ENCODE data around the gene PDE12.

The PDE12 gene

DNA sequence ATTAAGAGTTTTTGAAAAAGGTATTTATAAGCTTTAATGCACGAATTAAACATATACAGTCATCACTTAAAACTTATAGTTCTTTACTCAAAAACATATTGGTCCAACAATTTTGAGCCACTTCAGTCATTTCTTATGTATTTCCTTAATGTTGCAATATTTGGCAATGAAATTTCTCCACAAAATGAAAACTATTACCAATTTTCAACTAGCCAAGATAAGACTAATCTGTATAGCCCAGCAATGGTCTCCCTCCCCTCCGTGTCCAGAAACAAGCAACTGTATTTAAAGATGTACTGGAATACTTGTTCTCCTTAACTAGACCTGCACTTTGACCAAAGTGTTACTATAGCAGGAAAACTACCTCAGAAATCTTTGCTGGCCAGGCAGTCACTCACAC is 31.8 kb downstream of the PDE12 start:
- WGBS (ENCODE audit: extremely low coverage, insufficient coverage, insufficient read length) = no CpG with 5 or more reads among the region's 2 CpGs
- no peak overlapping the region for H3K9ac ChIP-seq (ENCODE audit: low read length)
- peaks cover 18% of the 10 kb centered on the region for H3K79me2 ChIP-seq (ENCODE audit: control insufficient read depth, insufficient read depth, low read length, poor library complexity)
- H3K79me1 ChIP-seq (ENCODE audit: low read length) = no peaks in the 10 kb centered on the region
- DNase-seq = no peak
- H2BK120ac ChIP-seq (ENCODE audit: insufficient read depth, low read length, poor library complexity) = no peak overlapping the region
- H3K27ac ChIP-seq (ENCODE audit: low read depth, low read length) = no peak overlapping the region
- no peak overlapping the region for H3K4me3 ChIP-seq (ENCODE audit: low read depth, low read length)
- no peak overlapping the region for H2BK12ac ChIP-seq (ENCODE audit: low read length)
- H3K4me2 ChIP-seq (ENCODE audit: low read length) = no peak overlapping the region
- no peak overlapping the region for H2BK5ac ChIP-seq (ENCODE audit: low read depth, low read length, poor library complexity)
- no peak overlapping the region for H3K18ac ChIP-seq (ENCODE audit: low read length)
- H3K27me3 ChIP-seq (ENCODE audit: insufficient read depth, low read length) = no peaks in the 10 kb centered on the region
- H3K4me1 ChIP-seq (ENCODE audit: control insufficient read depth in 1 of 2, insufficient read depth in 2 of 2, low read length in 2 of 2) = peaks cover 0 to 5% of the 10 kb centered on the region in 2 experiments
- no peak overlapping the region for H3K23ac ChIP-seq (ENCODE audit: low read length)
- H2AFZ ChIP-seq (ENCODE audit: insufficient read depth, low read length, poor library complexity) = no peak overlapping the region
- peak overlapping the region; percentile 88 for H3K4ac ChIP-seq (ENCODE audit: low read depth, low read length)
- no peak overlapping the region for H4K91ac ChIP-seq (ENCODE audit: low read depth, low read length)
- H4K8ac ChIP-seq (ENCODE audit: low read depth, low read length) = no peak overlapping the region
- no peaks in the 10 kb centered on the region for H3K9me3 ChIP-seq (ENCODE audit: insufficient read depth, low read depth, low read length)
- H3K36me3 ChIP-seq (ENCODE audit: control insufficient read depth in 1 of 2, insufficient read depth in 2 of 2, low read length in 2 of 2) = peaks cover 15% of the 10 kb centered on the region in 2 experiments
- no peak overlapping the region for H2AK5ac ChIP-seq (ENCODE audit: low read length)
- no peak overlapping the region for H3K14ac ChIP-seq (ENCODE audit: low read length)
- no peak overlapping the region for H4K12ac ChIP-seq (ENCODE audit: low read depth, low read length)

DNA sequence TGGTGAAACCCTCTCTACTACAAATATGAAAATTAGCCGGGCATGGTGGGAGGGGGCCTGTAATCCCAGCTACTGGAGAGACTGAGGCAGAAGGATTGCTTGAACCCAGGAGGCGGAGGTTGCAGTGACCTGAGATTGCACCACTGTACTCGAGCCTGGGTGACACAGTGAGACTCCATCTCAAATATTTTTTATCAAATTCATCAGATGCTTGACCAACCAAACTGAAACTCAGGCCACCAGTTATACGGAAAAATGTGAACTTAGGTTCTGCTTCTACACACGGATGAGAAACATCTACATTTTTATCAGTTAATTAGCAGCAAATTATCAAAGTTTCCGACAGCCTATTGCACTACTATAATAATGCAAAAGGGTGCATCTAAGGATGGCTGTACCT is 36.2 kb downstream of the PDE12 start:
- no peaks in the 10 kb centered on the region for H3K9me3 ChIP-seq (ENCODE audit: insufficient read depth, low read depth, low read length)
- peak overlapping the region; percentile 30 for H3K4me2 ChIP-seq (ENCODE audit: low read length)
- H2AFZ ChIP-seq (ENCODE audit: insufficient read depth, low read length, poor library complexity) = no peak overlapping the region
- H3K14ac ChIP-seq (ENCODE audit: low read length) = no peak overlapping the region
- no peak overlapping the region for H2AK5ac ChIP-seq (ENCODE audit: low read length)
- peaks cover 8% of the 10 kb centered on the region in 2 experiments for H3K36me3 ChIP-seq (ENCODE audit: control insufficient read depth in 1 of 2, insufficient read depth in 2 of 2, low read length in 2 of 2)
- no peak overlapping the region for H2BK120ac ChIP-seq (ENCODE audit: insufficient read depth, low read length, poor library complexity)
- H3K79me2 ChIP-seq (ENCODE audit: control insufficient read depth, insufficient read depth, low read length, poor library complexity) = peaks cover 29% of the 10 kb centered on the region
- H3K27me3 ChIP-seq (ENCODE audit: insufficient read depth, low read length) = no peaks in the 10 kb centered on the region
- H3K23ac ChIP-seq (ENCODE audit: low read length) = no peak overlapping the region
- H3K4me1 ChIP-seq (ENCODE audit: control insufficient read depth in 1 of 2, insufficient read depth in 2 of 2, low read length in 2 of 2) = peaks cover 0 to 7% of the 10 kb centered on the region in 2 experiments
- peak; percentile 60 to 87 for DNase-seq
- H4K91ac ChIP-seq (ENCODE audit: low read depth, low read length) = no peak overlapping the region
- H3K79me1 ChIP-seq (ENCODE audit: low read length) = peaks cover 7% of the 10 kb centered on the region
- H3K27ac ChIP-seq (ENCODE audit: low read depth, low read length) = no peak overlapping the region
- H4K8ac ChIP-seq (ENCODE audit: low read depth, low read length) = no peak overlapping the region
- H3K4ac ChIP-seq (ENCODE audit: low read depth, low read length) = peak overlapping the region; percentile 96
- H3K9ac ChIP-seq (ENCODE audit: low read length) = no peak overlapping the region
- H3K4me3 ChIP-seq (ENCODE audit: low read depth, low read length) = no peak overlapping the region
- WGBS (ENCODE audit: extremely low coverage, insufficient coverage, insufficient read length) = no CpG with 5 or more reads among the region's 6 CpGs
- H4K12ac ChIP-seq (ENCODE audit: low read depth, low read length) = no peak overlapping the region
- H3K18ac ChIP-seq (ENCODE audit: low read length) = no peak overlapping the region
- no peak overlapping the region for H2BK5ac ChIP-seq (ENCODE audit: low read depth, low read length, poor library complexity)
- H2BK12ac ChIP-seq (ENCODE audit: low read length) = no peak overlapping the region

DNA sequence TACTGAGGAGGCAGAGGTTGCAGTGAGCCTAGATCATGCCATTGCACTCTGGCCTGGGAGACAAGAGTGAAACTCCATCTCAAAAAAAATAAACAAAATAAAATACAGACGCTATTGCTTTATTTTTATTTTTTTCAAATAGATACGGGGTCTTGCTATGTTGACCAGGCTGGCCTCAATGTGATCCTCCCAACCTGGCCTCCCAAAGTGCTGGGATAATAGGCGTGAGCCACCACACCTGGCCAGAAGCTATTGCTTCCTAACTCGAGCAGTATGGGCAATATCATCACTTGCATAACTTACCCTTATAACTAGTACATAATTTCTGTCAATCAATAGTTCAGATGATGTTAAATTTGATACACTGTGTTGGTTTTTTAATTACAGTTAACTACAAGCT is 38.1 kb downstream of the PDE12 start:
- Histone ChIP-seq H3K36me3 (ENCODE audit: control insufficient read depth in 1 of 2, insufficient read depth in 2 of 2, low read length in 2 of 2) (peaks cover 6 to 7% of the 10 kb centered on the region in 2 experiments), H3K27ac (ENCODE audit: low read depth, low read length) (no peak overlapping the region), H2BK5ac (ENCODE audit: low read depth, low read length, poor library complexity) (no peak overlapping the region), H3K4me1 (ENCODE audit: control insufficient read depth in 1 of 2, insufficient read depth in 2 of 2, low read length in 2 of 2) (peaks cover 0 to 7% of the 10 kb centered on the region in 2 experiments), H3K9me3 (ENCODE audit: insufficient read depth, low read depth, low read length) (no peaks in the 10 kb centered on the region), H3K79me1 (ENCODE audit: low read length) (peaks cover 10% of the 10 kb centered on the region), H2AK5ac (ENCODE audit: low read length) (no peak overlapping the region), H4K91ac (ENCODE audit: low read depth, low read length) (no peak overlapping the region), H4K12ac (ENCODE audit: low read depth, low read length) (no peak overlapping the region), H3K23ac (ENCODE audit: low read length) (no peak overlapping the region), H3K9ac (ENCODE audit: low read length) (no peak overlapping the region), H3K27me3 (ENCODE audit: insufficient read depth, low read length) (no peaks in the 10 kb centered on the region), H3K79me2 (ENCODE audit: control insufficient read depth, insufficient read depth, low read length, poor library complexity) (peaks cover 24% of the 10 kb centered on the region), H3K4me3 (ENCODE audit: low read depth, low read length) (no peak overlapping the region), H3K4me2 (ENCODE audit: low read length) (no peak overlapping the region), H3K4ac (ENCODE audit: low read depth, low read length) (peak overlapping the region; percentile 99), H2BK12ac (ENCODE audit: low read length) (no peak overlapping the region), H4K8ac (ENCODE audit: low read depth, low read length) (no peak overlapping the region), H2AFZ (ENCODE audit: insufficient read depth, low read length, poor library complexity) (no peak overlapping the region), H3K18ac (ENCODE audit: low read length) (no peak overlapping the region), H3K14ac (ENCODE audit: low read length) (no peak overlapping the region), H2BK120ac (ENCODE audit: insufficient read depth, low read length, poor library complexity) (no peak overlapping the region)
- DNase-seq = no peak
- no CpG with 5 or more reads among the region's 4 CpGs for WGBS (ENCODE audit: extremely low coverage, insufficient coverage, insufficient read length)

DNA sequence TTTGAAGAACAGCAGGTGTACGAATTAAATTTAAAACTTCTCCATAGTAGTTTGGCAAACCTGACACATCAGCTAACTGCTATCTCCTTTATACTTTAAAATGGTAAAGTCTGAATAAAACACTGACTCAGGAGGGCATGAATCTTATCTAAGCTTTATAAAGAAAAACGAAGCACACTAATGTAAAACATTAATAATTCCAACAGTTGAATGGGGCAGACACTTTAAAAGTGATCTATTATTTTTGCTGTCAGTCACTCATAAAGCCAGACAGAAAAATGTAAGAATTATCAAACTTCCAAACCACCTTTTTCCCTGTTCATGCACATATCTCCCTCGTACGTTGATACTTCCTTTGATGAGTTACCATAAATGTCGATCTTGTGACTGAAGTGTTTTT is 38.5 kb downstream of the PDE12 start:
- no peak overlapping the region for H3K4me2 ChIP-seq (ENCODE audit: low read length)
- H3K36me3 ChIP-seq (ENCODE audit: control insufficient read depth in 1 of 2, insufficient read depth in 2 of 2, low read length in 2 of 2) = peaks cover 4% of the 10 kb centered on the region in 2 experiments
- H3K18ac ChIP-seq (ENCODE audit: low read length) = no peak overlapping the region
- H4K8ac ChIP-seq (ENCODE audit: low read depth, low read length) = no peak overlapping the region
- WGBS (ENCODE audit: extremely low coverage, insufficient coverage, insufficient read length) = no CpG with 5 or more reads among the region's 5 CpGs
- H4K12ac ChIP-seq (ENCODE audit: low read depth, low read length) = no peak overlapping the region
- no peaks in the 10 kb centered on the region for H3K9me3 ChIP-seq (ENCODE audit: insufficient read depth, low read depth, low read length)
- H3K4me3 ChIP-seq (ENCODE audit: low read depth, low read length) = no peak overlapping the region
- H3K4ac ChIP-seq (ENCODE audit: low read depth, low read length) = peak overlapping the region; percentile 58
- peaks cover 10% of the 10 kb centered on the region for H3K79me1 ChIP-seq (ENCODE audit: low read length)
- H2BK5ac ChIP-seq (ENCODE audit: low read depth, low read length, poor library complexity) = no peak overlapping the region
- H3K27me3 ChIP-seq (ENCODE audit: insufficient read depth, low read length) = no peaks in the 10 kb centered on the region
- peaks cover 21% of the 10 kb centered on the region for H3K79me2 ChIP-seq (ENCODE audit: control insufficient read depth, insufficient read depth, low read length, poor library complexity)
- H2BK120ac ChIP-seq (ENCODE audit: insufficient read depth, low read length, poor library complexity) = no peak overlapping the region
- H3K23ac ChIP-seq (ENCODE audit: low read length) = no peak overlapping the region
- H3K14ac ChIP-seq (ENCODE audit: low read length) = no peak overlapping the region
- no peak overlapping the region for H3K9ac ChIP-seq (ENCODE audit: low read length)
- no peak overlapping the region for H2BK12ac ChIP-seq (ENCODE audit: low read length)
- H2AFZ ChIP-seq (ENCODE audit: insufficient read depth, low read length, poor library complexity) = no peak overlapping the region
- no peak for DNase-seq
- peaks cover 0 to 6% of the 10 kb centered on the region in 2 experiments for H3K4me1 ChIP-seq (ENCODE audit: control insufficient read depth in 1 of 2, insufficient read depth in 2 of 2, low read length in 2 of 2)
- H4K91ac ChIP-seq (ENCODE audit: low read depth, low read length) = no peak overlapping the region
- H3K27ac ChIP-seq (ENCODE audit: low read depth, low read length) = no peak overlapping the region
- no peak overlapping the region for H2AK5ac ChIP-seq (ENCODE audit: low read length)

All from trophoblast cell (in vitro differentiated cells and primary cell).